BLaER1 (cell line): ENCODE measurements around the gene KLF16.

Experiments
- H3K27ac ChIP-seq: shearing (Covaris generic); formaldehyde crosslinking; 2 replicates; pipeline ENCODE4 v1.8.1; 2022
- H3K27me3 ChIP-seq: shearing (Covaris generic); formaldehyde crosslinking; 2 replicates; pipeline ENCODE4 v1.8.1; 2022
- H3K36me3 ChIP-seq: shearing (Covaris generic); formaldehyde crosslinking; 2 replicates; pipeline ENCODE4 v1.8.1; 2022
- H3K4me1 ChIP-seq: shearing (Covaris generic); formaldehyde crosslinking; 2 replicates; pipeline ENCODE4 v1.8.1; 2022
- H3K4me2 ChIP-seq: shearing (Covaris generic); formaldehyde crosslinking; 2 replicates; pipeline ENCODE4 v1.8.1; 2022
- H3K4me3 ChIP-seq: shearing (Covaris generic); formaldehyde crosslinking; 2 replicates; pipeline ENCODE4 v1.8.1; 2022
- H3K9ac ChIP-seq: shearing (Covaris generic); formaldehyde crosslinking; 2 replicates; pipeline ENCODE4 v1.8.1; 2022
- H3K9me3 ChIP-seq: shearing (Covaris generic); formaldehyde crosslinking; 2 replicates; pipeline ENCODE4 v1.8.1; 2022
- H4K20me1 ChIP-seq: shearing (Covaris generic); formaldehyde crosslinking; 2 replicates; pipeline ENCODE4 v1.8.1; 2022
- Cebpa-rat ChIP-seq: shearing (Covaris generic); IDR thresholded peaks from 2 replicates; pipeline ENCODE4 v1.8.1; 2022

KLF16 gene

DNA sequence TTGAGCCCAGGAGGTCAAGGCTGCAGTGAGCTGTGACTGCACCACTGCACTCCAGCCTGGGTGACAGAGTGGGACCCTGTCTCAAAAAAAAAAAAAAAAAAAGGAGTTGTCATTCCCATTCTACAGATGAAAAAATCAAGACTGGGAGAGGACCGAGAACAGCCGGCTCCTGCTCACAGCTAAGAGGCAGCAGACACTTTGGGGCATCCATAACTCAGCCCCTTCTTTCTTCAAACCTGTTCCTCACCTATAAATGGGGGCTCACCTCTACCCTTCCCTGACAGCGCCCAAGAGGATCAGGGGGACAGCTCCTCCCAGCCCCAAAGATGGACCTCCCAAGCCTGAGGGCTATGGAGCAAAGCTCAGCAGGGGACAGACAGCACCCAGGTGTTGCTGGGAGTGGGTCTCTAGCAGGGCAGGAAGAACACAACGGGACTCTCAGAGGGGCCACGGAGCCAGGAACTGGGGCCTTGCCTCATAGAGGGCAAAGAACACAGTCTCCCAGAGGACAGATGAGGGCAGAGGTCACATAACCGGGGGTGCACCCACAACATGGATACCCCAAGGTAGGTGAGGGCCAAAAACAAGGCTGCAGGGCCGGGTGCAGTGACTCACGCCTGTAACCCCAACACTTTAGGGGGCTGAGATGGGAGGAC is 3.4 kb upstream of the KLF16 start:
- Histone ChIP-seq H3K9me3 (no peaks in the 10 kb centered on the region), H3K9ac (no peak overlapping the region), H3K4me1 (peaks cover 39% of the 10 kb centered on the region), H4K20me1 (peaks cover 18% of the 10 kb centered on the region), H3K27ac (no peak overlapping the region), H3K27me3 (no peaks in the 10 kb centered on the region), H3K36me3 (peaks cover 18% of the 10 kb centered on the region), H3K4me3 (no peak overlapping the region), H3K4me2 (no peak overlapping the region)
- no peak for TF ChIP-seq Cebpa-rat

- Histone ChIP-seq H3K36me3 (peaks cover 5% of the 10 kb centered on the region), H3K27ac (peak overlapping the region; percentile 98), H3K9ac (peak overlapping the region; percentile 96), H3K4me1 (peaks cover 43% of the 10 kb centered on the region), H4K20me1 (peaks cover 22% of the 10 kb centered on the region), H3K27me3 (no peaks in the 10 kb centered on the region), H3K4me2 (peak overlapping the region; percentile 93), H3K9me3 (no peaks in the 10 kb centered on the region), H3K4me3 (peak overlapping the region; percentile 96)
- TF ChIP-seq Cebpa-rat: no peak
These were observed 2.0 kb upstream of the KLF16 start for GRCh38 chr19:1865172-1866010.

GRCh38 chr19:1864480-1865171 is 1.2 kb upstream of the KLF16 start:
- H3K27me3 ChIP-seq: no peaks in the 10 kb centered on the region
- peak overlapping the region; percentile 96 for H3K9ac ChIP-seq
- H3K9me3 ChIP-seq: no peaks in the 10 kb centered on the region
- peaks cover 41% of the 10 kb centered on the region for H3K4me1 ChIP-seq
- peak overlapping the region; percentile 96 for H3K4me3 ChIP-seq
- H4K20me1 ChIP-seq: peaks cover 29% of the 10 kb centered on the region
- no peaks in the 10 kb centered on the region for H3K36me3 ChIP-seq
- H3K27ac ChIP-seq: peak overlapping the region; percentile 98
- no peak for TF ChIP-seq Cebpa-rat
- H3K4me2 ChIP-seq: peak overlapping the region; percentile 93

DNA sequence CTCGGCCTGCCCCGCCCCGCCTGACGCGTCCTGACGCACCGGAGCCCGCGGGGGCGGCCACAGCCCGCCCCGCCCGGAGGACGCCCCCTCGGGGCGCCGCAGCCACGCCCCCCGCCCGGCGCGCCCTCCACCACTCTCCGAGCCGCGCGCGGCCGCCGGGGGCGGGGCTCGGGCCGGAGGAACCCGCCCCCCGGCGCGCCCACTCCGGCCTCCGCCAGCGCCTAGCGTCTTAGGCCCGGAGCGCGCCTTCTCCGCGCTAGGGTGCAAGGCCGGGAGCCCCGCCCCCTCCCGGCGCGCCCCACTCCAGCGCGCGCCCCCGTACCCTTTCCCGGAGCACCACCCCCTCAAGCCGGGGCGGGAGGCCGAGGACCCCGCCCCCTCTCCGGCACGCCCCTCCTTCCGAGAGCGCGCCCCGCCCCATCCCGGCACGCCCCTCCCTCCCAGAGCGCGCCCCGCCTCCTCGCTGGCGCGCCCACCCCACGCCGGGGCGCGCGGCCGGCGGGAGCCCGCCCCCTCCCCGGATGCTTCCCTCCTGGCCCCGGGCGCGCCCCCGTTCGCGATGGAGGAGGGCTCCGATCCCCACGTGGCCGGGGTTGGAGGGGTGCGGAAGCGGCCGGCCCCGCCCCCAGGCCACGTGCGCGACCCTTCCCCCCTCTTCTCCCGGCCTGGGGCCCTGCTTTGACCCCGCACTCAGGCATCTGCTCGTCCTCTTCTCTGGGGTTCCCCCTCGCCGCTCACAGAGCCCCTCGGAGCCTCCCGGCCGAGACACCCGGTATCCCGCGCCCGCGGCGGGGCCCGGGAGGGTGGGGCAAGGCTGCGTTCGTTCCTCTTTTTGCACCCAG is 480 bp upstream of the KLF16 start:
- Histone ChIP-seq H3K36me3 (no peaks in the 10 kb centered on the region), H4K20me1 (peaks cover 37% of the 10 kb centered on the region), H3K27me3 (no peaks in the 10 kb centered on the region), H3K27ac (peak overlapping the region; percentile 98), H3K4me3 (peak overlapping the region; percentile 96), H3K9me3 (no peaks in the 10 kb centered on the region), H3K4me2 (peak overlapping the region; percentile 93), H3K4me1 (peaks cover 41% of the 10 kb centered on the region), H3K9ac (peak overlapping the region; percentile 96)
- TF ChIP-seq Cebpa-rat: no peak

DNA sequence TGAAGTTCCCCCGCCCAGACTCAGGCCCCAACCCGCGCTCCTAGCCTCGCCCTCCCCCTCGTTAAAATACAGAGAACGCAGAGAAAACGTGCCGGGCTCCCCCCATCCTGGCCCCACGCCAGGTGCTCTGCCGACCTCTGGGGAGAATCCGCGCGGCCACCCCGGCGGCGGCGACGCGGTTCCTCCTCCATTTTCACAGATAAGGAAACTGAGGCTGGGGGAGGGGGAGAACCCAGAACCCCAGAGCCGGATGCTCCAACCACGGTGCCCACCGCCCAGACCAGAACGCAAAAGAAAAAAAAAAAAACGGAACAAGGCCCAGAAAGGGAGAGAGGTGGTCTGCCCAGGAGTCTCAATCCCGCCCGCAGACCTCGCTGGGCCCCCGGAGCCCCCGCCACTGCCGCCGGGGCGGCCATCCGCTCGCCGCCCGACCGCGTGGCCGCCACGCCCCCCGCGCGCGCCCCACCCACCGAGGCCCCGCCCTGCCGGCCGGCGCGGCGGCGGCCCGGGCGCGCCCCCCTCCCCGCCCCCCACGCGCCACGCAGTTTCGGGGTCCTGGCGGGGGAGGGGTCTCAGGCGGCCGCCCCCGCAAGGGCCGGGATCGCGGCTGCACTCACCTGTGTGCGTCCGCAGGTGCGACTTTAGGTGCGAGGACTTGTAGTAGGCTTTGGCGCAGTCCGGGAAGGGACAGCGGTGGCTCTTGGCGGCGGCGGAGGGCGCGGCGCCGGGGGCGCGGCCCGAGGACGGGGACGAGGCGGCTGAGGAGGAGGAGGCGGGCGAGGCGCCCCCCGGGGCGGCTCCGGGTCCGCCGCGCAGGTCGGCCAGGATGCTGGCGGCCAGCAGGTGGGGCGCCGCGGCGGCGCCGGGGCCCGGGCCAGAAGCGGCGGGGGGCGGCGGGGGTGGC is 703 bp downstream of the KLF16 start:
- peak overlapping the region; percentile 93 for H3K9ac ChIP-seq
- peaks cover 50% of the 10 kb centered on the region for H3K4me1 ChIP-seq
- H3K4me2 ChIP-seq: peak overlapping the region; percentile 99
- no peaks in the 10 kb centered on the region for H3K27me3 ChIP-seq
- H3K9me3 ChIP-seq: no peaks in the 10 kb centered on the region
- peak overlapping the region; percentile 91 for H3K27ac ChIP-seq
- peak overlapping the region; percentile 96 for H3K4me3 ChIP-seq
- no peak for TF ChIP-seq Cebpa-rat
- H4K20me1 ChIP-seq: peaks cover 49% of the 10 kb centered on the region
- H3K36me3 ChIP-seq: no peaks in the 10 kb centered on the region

DNA sequence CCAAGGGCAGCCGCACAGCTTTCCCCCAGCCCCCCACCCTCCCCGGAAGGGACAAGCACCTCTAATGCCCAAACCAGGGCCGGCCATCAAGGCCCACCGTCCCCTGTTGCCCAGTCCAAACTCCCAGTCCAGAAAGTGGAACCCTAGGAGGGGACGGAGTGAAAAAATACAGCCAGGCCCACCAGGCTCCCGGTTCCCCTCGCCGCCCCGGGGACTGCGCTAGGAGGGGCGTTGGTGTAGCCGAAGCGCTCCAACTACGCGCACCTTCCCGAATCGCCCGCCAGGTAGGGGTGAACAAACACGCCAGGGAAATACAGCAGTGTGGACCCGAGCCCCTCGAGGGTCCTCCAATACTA is 1.3 kb downstream of the KLF16 start:
- no peaks in the 10 kb centered on the region for H3K9me3 ChIP-seq
- H3K4me1 ChIP-seq: peaks cover 54% of the 10 kb centered on the region
- peaks cover 49% of the 10 kb centered on the region for H4K20me1 ChIP-seq
- peak overlapping the region; percentile 91 for H3K27ac ChIP-seq
- no peaks in the 10 kb centered on the region for H3K27me3 ChIP-seq
- peak overlapping the region; percentile 96 for H3K4me3 ChIP-seq
- peak overlapping the region; percentile 99 for H3K4me2 ChIP-seq
- H3K36me3 ChIP-seq: no peaks in the 10 kb centered on the region
- no peak for TF ChIP-seq Cebpa-rat
- H3K9ac ChIP-seq: peak overlapping the region; percentile 93

- Histone ChIP-seq H3K36me3 (no peaks in the 10 kb centered on the region), H3K4me1 (peaks cover 54% of the 10 kb centered on the region), H3K4me3 (peak overlapping the region; percentile 96), H3K27ac (peak overlapping the region; percentile 91), H4K20me1 (peaks cover 49% of the 10 kb centered on the region), H3K4me2 (peak overlapping the region; percentile 99), H3K9me3 (no peaks in the 10 kb centered on the region), H3K27me3 (no peaks in the 10 kb centered on the region), H3K9ac (peak overlapping the region; percentile 93)
- no peak for TF ChIP-seq Cebpa-rat
These were observed 1.8 kb downstream of the KLF16 start for GRCh38 chr19:1861599-1862031.

DNA sequence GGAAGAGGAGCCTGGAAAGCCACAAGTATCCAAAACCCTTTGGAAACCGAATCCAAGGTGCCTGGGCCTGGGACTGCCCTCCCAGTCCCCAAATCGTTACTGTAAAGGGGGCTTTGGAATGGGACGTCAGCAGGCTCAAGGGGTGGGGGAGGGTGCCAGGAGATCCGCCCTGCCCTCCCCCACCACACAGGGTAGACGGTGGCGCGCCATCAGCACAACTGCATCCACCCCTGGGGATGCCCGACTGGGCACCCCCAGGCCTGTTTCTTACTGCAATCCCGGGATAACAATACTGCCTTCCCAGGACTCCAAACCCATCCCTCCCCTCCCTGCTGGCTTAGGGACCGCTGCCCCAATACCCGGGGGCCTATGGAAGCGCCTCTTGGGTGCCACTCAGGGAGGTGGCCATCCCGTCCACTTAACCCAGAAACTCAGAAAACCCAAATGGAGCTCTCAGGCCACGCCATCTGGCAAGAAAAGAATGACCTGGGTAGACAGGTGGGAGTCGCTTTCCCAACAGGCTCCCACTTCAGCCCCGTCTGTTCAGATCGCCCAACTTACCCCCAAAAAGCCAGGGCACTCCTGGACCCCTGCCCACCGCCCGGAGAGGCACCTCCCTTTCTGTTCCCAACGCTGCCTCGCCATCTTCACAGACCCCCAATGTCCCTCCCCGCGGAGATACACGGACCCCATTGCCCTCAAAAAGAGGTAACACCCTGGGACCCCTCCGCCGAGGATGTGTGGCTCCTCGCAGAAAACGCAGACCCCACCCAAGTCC is 2.4 kb downstream of the KLF16 start:
- H3K36me3 ChIP-seq: no peaks in the 10 kb centered on the region
- H3K9ac ChIP-seq: peak overlapping the region; percentile 93
- H3K27ac ChIP-seq: peak overlapping the region; percentile 91
- H3K27me3 ChIP-seq: no peaks in the 10 kb centered on the region
- no peak for TF ChIP-seq Cebpa-rat
- H4K20me1 ChIP-seq: peaks cover 49% of the 10 kb centered on the region
- no peaks in the 10 kb centered on the region for H3K9me3 ChIP-seq
- H3K4me3 ChIP-seq: peak overlapping the region; percentile 96
- peak overlapping the region; percentile 99 for H3K4me2 ChIP-seq
- H3K4me1 ChIP-seq: peaks cover 56% of the 10 kb centered on the region
